Cortex of kidney (tissue), 1 donor: ENCODE data around the gene THOC5.
"Not testable (repeated sequence)": the region's sequence is repeated elsewhere in the genome, so short reads cannot be mapped to it uniquely, and the experiment has no call there.

Experiments
- DNase-seq: peaks from one replicate; lab custom pipeline; 2025; lab: John Stamatoyannopoulos, UW

THOC5 gene

GRCh38 chr22:29510542-29510941 is 43.0 kb downstream of the THOC5 start:
- DNase-seq, result no peak

GRCh38 chr22:29509815-29510214 is 43.7 kb downstream of the THOC5 start:
- no peak for DNase-seq

- DNase-seq, result no peak
Measured at GRCh38 chr22:29509298-29509697, 44.3 kb downstream of the THOC5 start.

- no peak for DNase-seq
Measured at GRCh38 chr22:29503811-29504372, 49.7 kb downstream of the THOC5 start.

GRCh38 chr22:29499852-29500251 is 53.7 kb downstream of the THOC5 start:
- DNase-seq, result no peak

- DNase-seq, result no peak
Measured at GRCh38 chr22:29493636-29494035, 59.9 kb downstream of the THOC5 start.

- no peak for DNase-seq
Measured at GRCh38 chr22:29491012-29491411, 62.5 kb downstream of the THOC5 start.

GRCh38 chr22:29489127-29489780 is 64.3 kb downstream of the THOC5 start:
- DNase-seq, result not testable (repeated sequence)

GRCh38 chr22:29487426-29487986 is 66.1 kb downstream of the THOC5 start:
- no peak for DNase-seq

- no peak for DNase-seq
Measured at GRCh38 chr22:29485448-29485847, 68.1 kb downstream of the THOC5 start.

GRCh38 chr22:29484642-29485041 is 68.9 kb downstream of the THOC5 start:
- DNase-seq, result no peak

GRCh38 chr22:29483254-29483653 is 70.3 kb downstream of the THOC5 start:
- DNase-seq, result no peak

GRCh38 chr22:29482726-29483125 is 70.8 kb downstream of the THOC5 start:
- DNase-seq, result no peak

GRCh38 chr22:29482253-29482652 is 71.3 kb downstream of the THOC5 start:
- no peak for DNase-seq

- DNase-seq, result no peak
Measured at GRCh38 chr22:29481265-29482000, 72.1 kb downstream of the THOC5 start.

GRCh38 chr22:29480512-29481264 is 72.9 kb downstream of the THOC5 start:
- no peak for DNase-seq

GRCh38 chr22:29480262-29480511 is 73.4 kb downstream of the THOC5 start:
- DNase-seq, result no peak

- DNase-seq, result no peak
Measured at GRCh38 chr22:29479417-29480261, 73.9 kb downstream of the THOC5 start, which contains the start of gene NEFH. NEFH (plus strand) TSS chr22:29480218; CDS start chr22:29480263, 45 bp downstream.

- no peak for DNase-seq
Measured at GRCh38 chr22:29478326-29479276, 75.0 kb downstream of the THOC5 start.

GRCh38 chr22:29477723-29478318 is 75.7 kb downstream of the THOC5 start:
- no peak for DNase-seq
